ENCODE results near the gene PRLH. TPM values are rescaled to one million over a fixed set of nuclear protein-coding genes. Genes with fewer than 3 reads are reported as not detected.
"Not testable (repeated sequence)": the region's sequence is repeated elsewhere in the genome, so short reads cannot be mapped to it uniquely, and the experiment has no call there.

PRLH gene
- total RNA-seq, 1 experiment from 2014 or later = not detected

- TF ChIP-seq MLX (CRISPR knock-in tag; IDR thresholded peaks at IDR 0.05) = no peak
- peak; percentile 72 for TF ChIP-seq GTF2I (CRISPR knock-in tag; conservative IDR thresholded peaks at IDR 0.05)
- TF ChIP-seq JAZF1 (CRISPR knock-in tag; IDR thresholded peaks at IDR 0.05) = no peak
- peak; percentile 84 for TF ChIP-seq ZNF121 (CRISPR knock-in tag; IDR thresholded peaks at IDR 0.05)
- no peak for TF ChIP-seq ATF3 (CRISPR knock-in tag; conservative IDR thresholded peaks at IDR 0.05)
- no peak for TF ChIP-seq MYBL2 (CRISPR knock-in tag; IDR thresholded peaks at IDR 0.05)
- no peak for TF ChIP-seq ZNF219 (CRISPR knock-in tag; IDR thresholded peaks at IDR 0.05; ENCODE audit: borderline replicate concordance)
Observed at GRCh38 chr2:237603718-237604362, 37.5 kb downstream of the PRLH start (continued).

GRCh38 chr2:237604391-237604790 lies 38.0 kb downstream of the PRLH start:
- CTCF ChIA-PET = interaction anchor here (0.9 to 4.2 kb wide), 5 partner anchors 9 to 92 kb away, joined by 3 to 36 read pairs (median 5); no protein-coding TSS in a partner anchor
- H3K4me1 Mint-ChIP-seq = peaks cover 44% of the 10 kb centered on the region
- no peak for DNase-seq (ENCODE audit: low spot score)
- no peak overlapping the region for H3K4me3 Mint-ChIP-seq
- POLR2A ChIA-PET = interaction anchor here (0.9 kb wide), 1 partner anchor 14 kb away, joined by 4 read pairs; the partner anchor contains the start of gene RAB17
- H3K27me3 Mint-ChIP-seq (ENCODE audit: low read depth) = peaks cover 15% of the 10 kb centered on the region
- H3K27ac Mint-ChIP-seq = no peak overlapping the region
- H3K9me3 Mint-ChIP-seq = peaks cover 41% of the 10 kb centered on the region
- peaks cover 43% of the 10 kb centered on the region for H3K36me3 Mint-ChIP-seq
- no peak for ATAC-seq
- no peak for TF ChIP-seq JUN (CRISPR knock-in tag; IDR thresholded peaks at IDR 0.05)
- TF ChIP-seq E2F5 (CRISPR knock-in tag; IDR thresholded peaks at IDR 0.05) = no peak
- no peak for TF ChIP-seq GABPB1 (CRISPR knock-in tag; IDR thresholded peaks at IDR 0.05)

GRCh38 chr2:237604960-237605359 lies 38.6 kb downstream of the PRLH start:
- H3K4me1 Mint-ChIP-seq = peaks cover 41% of the 10 kb centered on the region
- no peak overlapping the region for H3K4me3 Mint-ChIP-seq
- no peak overlapping the region; the same call in 1 of the 2 replicates for H3K27ac Mint-ChIP-seq
- H3K27me3 Mint-ChIP-seq (ENCODE audit: low read depth) = peaks cover 15% of the 10 kb centered on the region
- DNase-seq (ENCODE audit: low spot score) (no peak), ATAC-seq (peak; percentile 19; the same call in 1 of the 2 replicates)
- POLR2A ChIA-PET = no interaction called here
- peaks cover 42% of the 10 kb centered on the region for H3K9me3 Mint-ChIP-seq
- CTCF ChIA-PET = interaction anchor here (1.1 to 4.2 kb wide), 3 partner anchors 9 to 92 kb away, joined by 5 to 36 read pairs (median 6); no protein-coding TSS in a partner anchor
- H3K36me3 Mint-ChIP-seq = peaks cover 43% of the 10 kb centered on the region
- no peak for TF ChIP-seq ELF4 (CRISPR knock-in tag; IDR thresholded peaks at IDR 0.05; ENCODE audit: low read depth)

- H3K9me3 Mint-ChIP-seq = peaks cover 42% of the 10 kb centered on the region
- CTCF ChIA-PET; POLR2A ChIA-PET; ATAC-seq; H3K27ac Mint-ChIP-seq; DNase-seq (ENCODE audit: low spot score); H3K4me3 Mint-ChIP-seq: not testable (repeated sequence)
- peaks cover 15% of the 10 kb centered on the region for H3K27me3 Mint-ChIP-seq (ENCODE audit: low read depth)
- H3K36me3 Mint-ChIP-seq = peaks cover 43% of the 10 kb centered on the region
- peaks cover 34% of the 10 kb centered on the region for H3K4me1 Mint-ChIP-seq
Observed at GRCh38 chr2:237606522-237606921, 40.1 kb downstream of the PRLH start.

- H3K4me3 Mint-ChIP-seq = no peak overlapping the region
- ATAC-seq = no peak
- ChIA-PET POLR2A (interaction anchor here (1.4 kb wide), 1 partner anchor 22 kb away, joined by 7 read pairs; the partner anchor contains the start of gene RAB17), CTCF (interaction anchor here (2.8 to 4.1 kb wide), 3 partner anchors 10 to 40 kb away, joined by 24 to 36 read pairs (median 32); partner anchors contain the start of gene RAB17)
- H3K4me1 Mint-ChIP-seq = peaks cover 62% of the 10 kb centered on the region
- H3K36me3 Mint-ChIP-seq = peaks cover 15% of the 10 kb centered on the region
- H3K27ac Mint-ChIP-seq = peak overlapping the region; percentile 98
- peaks cover 8% of the 10 kb centered on the region for H3K27me3 Mint-ChIP-seq (ENCODE audit: low read depth)
- no peak for DNase-seq (ENCODE audit: low spot score)
- peaks cover 17% of the 10 kb centered on the region for H3K9me3 Mint-ChIP-seq
- TF ChIP-seq ETV6 (CRISPR knock-in tag; IDR thresholded peaks at IDR 0.05) (no peak), MYBL2 (CRISPR knock-in tag; IDR thresholded peaks at IDR 0.05) (no peak), PREB (CRISPR knock-in tag; IDR thresholded peaks at IDR 0.05; ENCODE audit: borderline replicate concordance) (no peak), IRF2 (CRISPR knock-in tag; IDR thresholded peaks at IDR 0.05; ENCODE audit: borderline replicate concordance, low read depth) (no peak), E2F4 (CRISPR knock-in tag; IDR thresholded peaks at IDR 0.05; ENCODE audit: borderline replicate concordance, low read depth) (no peak), E2F5 (CRISPR knock-in tag; IDR thresholded peaks at IDR 0.05) (no peak)
Observed at GRCh38 chr2:237612527-237613357, 46.4 kb downstream of the PRLH start.
